Muscle layer of duodenum (tissue), 2 donors: ENCODE results near the gene UCHL3.
A peak's percentile ranks its signal among the peaks of the same experiment; 100 is the strongest.
"Not testable (repeated sequence)": the region's sequence is repeated elsewhere in the genome, so short reads cannot be mapped to it uniquely, and the experiment has no call there.

Experiments
- H3K27ac ChIP-seq: one replicate; pipeline ENCODE4 v1.7.0; 2013; ENCODE audit warnings: mild to moderate bottlenecking, low read length
- H3K27me3 ChIP-seq: one replicate; pipeline ENCODE4 v1.7.0; 2013; ENCODE audit warnings: low read depth, mild to moderate bottlenecking, control low read depth, low read length
- H3K36me3 ChIP-seq, 2 donors: one replicate each; pipeline ENCODE4 v1.7.0; 2013; ENCODE audit warnings: low read length in 2 of 2, control low read depth in 1 of 2, mild to moderate bottlenecking in 1 of 2; ENCODE audit not compliant: insufficient read depth in 2 of 2, control insufficient read depth in 1 of 2
- H3K4me1 ChIP-seq, 2 donors: one replicate each; pipeline ENCODE4 v1.7.0; 2013; ENCODE audit warnings: low read length in 2 of 2, mild to moderate bottlenecking in 2 of 2, control low read depth in 1 of 2, moderate library complexity in 1 of 2; ENCODE audit not compliant: insufficient read depth in 2 of 2, control insufficient read depth in 1 of 2
- H3K4me3 ChIP-seq, 2 donors: one replicate each; pipeline ENCODE4 v1.7.0; 2013; ENCODE audit warnings: low read length in 2 of 2, low read depth in 1 of 2, mild to moderate bottlenecking in 1 of 2
- H3K9me3 ChIP-seq, 2 donors: one replicate each; pipeline ENCODE4 v1.7.0; 2013; ENCODE audit warnings: low read length in 2 of 2, control low read depth in 1 of 2, mild to moderate bottlenecking in 1 of 2; ENCODE audit not compliant: control insufficient read depth in 1 of 2
- donor health status: healthy.

The UCHL3 gene

DNA sequence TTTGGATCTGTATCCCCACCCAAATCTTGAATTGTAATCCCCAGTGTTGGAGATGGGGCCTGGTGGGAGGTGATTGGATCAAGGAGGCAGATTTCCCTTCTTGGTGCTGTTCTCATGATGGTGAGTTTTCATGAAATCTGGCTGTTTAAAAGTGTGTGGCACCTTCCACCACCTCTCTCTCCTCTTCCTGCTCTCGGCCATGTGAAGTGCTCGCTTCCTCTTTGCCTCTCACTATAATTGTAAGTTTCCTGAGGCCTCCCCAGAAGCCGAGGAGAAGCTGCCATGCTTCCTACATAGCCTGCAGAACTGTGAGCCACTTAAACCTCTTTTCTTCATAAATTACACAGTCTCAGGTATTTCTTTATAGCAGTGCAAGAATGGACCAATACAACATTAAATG lies 27.6 kb upstream of the UCHL3 start:
- Histone ChIP-seq H3K4me3 (no peak overlapping the region), H3K27me3 (no peaks in the 10 kb centered on the region)

DNA sequence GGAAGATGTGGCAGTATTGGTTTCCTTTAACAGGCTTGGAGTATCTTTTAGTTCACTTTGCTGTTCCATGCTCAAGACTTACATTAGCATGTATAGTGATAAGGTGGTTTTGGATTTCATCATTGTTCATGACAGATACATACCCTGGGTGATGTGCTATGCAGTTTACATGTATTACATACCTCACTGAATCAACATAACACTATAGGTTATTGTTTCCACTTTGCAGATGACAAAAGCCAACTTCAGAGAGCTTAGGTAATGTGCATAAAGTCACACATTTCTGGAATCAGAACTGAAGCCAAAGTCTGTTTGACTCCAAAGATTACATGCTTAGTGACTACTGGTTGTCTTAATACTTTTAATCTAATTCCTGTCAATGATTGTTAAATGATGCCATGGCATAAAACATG lies 19.0 kb upstream of the UCHL3 start:
- Histone ChIP-seq H3K27ac (no peak overlapping the region), H3K4me3 (no peak overlapping the region), H3K27me3 (no peaks in the 10 kb centered on the region), H3K4me1 (peaks cover 0 to 5% of the 10 kb centered on the region in 2 donors), H3K36me3 (peaks cover 18 to 20% of the 10 kb centered on the region in 2 donors), H3K9me3 (no peaks in the 10 kb centered on the region)

More for the DNA sequence above, 27.6 kb upstream of the UCHL3 start:
- H3K4me1 ChIP-seq, result no peaks in the 10 kb centered on the region
- peaks cover 14 to 15% of the 10 kb centered on the region in 2 donors for H3K36me3 ChIP-seq
- H3K27ac ChIP-seq, result no peak overlapping the region
- H3K9me3 ChIP-seq, result no peaks in the 10 kb centered on the region

DNA sequence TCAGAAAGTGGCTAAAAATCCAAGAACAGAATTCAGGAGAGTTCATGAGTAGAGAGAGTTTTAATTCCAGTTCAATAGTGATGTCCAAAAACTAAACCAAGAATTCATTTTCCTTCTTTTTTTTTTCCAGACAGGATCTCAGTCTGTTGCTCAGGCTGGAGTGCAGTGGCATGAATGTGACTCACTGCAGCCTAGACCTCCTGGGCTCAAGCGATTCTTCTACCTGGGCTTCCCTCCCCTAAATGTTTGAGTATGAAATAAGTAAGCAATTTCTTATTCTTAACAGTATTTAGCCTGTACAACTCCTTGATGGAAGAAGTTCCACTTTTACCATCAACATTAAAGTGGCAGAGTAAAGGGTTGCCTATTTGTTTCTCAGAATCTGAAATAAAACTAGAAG lies 15.7 kb upstream of the UCHL3 start:
- Histone ChIP-seq H3K36me3 (peaks cover 5 to 8% of the 10 kb centered on the region in 2 donors), H3K27ac (no peak overlapping the region), H3K4me1 (peaks cover 12 to 13% of the 10 kb centered on the region in 2 donors), H3K4me3 (no peak overlapping the region), H3K27me3 (no peaks in the 10 kb centered on the region), H3K9me3 (no peaks in the 10 kb centered on the region)

DNA sequence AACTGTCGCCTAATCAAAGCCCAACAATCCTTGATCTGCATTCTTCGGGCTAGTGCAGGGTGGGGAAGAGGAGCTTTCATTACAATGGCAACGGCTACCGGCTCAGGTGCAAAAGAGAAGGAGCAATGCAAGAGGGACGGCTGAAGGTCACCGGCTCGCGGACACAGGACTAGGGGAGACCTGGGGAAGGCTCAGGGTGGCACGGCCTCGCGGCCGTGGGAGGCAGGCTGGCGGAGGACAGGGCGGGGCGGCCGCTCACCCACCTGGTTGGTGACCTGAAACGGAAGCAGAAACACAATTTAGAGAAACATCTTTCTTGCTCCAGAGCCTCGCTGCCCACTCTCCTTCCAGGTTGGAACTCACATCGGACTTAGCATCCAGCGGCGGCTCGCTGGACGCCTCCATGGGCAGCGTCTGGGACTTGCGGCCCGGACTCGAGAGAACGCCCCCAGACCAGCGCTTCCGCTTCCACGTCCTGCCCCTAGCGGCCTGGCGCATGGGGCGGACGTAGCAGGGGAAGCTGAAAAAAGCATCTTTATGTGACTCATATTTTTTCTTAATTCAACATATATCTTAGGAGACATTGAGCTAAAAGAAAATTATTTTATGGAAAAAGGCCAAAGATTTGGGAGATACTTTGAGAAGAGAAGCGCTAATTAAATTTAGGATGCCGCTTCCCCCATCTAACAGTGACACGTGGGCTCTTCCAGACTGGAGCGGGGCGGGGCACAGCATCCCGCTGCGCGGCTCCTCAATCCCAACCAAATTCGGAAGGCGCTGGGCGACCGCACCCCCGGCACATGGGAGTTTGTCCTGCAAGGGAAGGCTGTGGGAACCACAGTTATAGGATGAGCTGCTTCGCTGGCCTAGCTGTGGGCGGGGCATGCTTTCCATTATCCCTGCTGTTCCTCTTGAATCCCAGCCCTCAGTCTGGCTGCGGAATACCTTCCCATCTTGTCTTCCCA lies 11.9 kb upstream of the UCHL3 start, which contains the start of gene COMMD6:
TSS of gene COMMD6 (minus strand) at position 441 of the 965 bp plus-strand sequence. CDS start at position 405, 36 bp downstream.
- Histone ChIP-seq H3K27ac (peak within 1 kb of the TSS; percentile 79), H3K9me3 (no peaks in the 10 kb centered on the region), H3K27me3 (no peaks in the 10 kb centered on the region), H3K36me3 (peaks cover 0 to 8% of the 10 kb centered on the region in 2 donors), H3K4me1 (peaks cover 8 to 12% of the 10 kb centered on the region in 2 donors), H3K4me3 (peak within 1 kb of the TSS; percentile 97 to 100)

DNA sequence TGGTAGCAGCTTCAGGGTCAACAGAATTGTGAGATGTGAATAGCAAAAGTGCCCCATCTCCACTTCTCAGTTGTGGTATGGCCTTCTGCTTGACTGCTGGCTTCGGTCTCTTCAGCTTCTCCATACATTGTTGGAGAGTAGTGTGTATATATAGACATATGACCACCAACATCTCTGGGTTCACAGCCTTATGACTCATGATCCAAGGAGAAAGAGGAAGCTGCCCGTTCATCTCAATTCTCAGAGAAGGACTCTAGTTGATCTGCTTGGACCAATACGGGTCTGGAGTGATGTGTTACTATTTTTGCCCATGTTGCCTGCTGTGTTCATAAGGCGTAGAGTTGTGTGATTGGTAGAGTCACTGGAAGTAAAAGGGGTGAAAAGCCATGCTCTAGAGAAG lies 8.3 kb upstream of the UCHL3 start:
- Histone ChIP-seq H3K9me3 (no peaks in the 10 kb centered on the region), H3K27me3 (no peaks in the 10 kb centered on the region), H3K4me3 (no peak overlapping the region), H3K27ac (no peak overlapping the region), H3K36me3 (no peaks in the 10 kb centered on the region), H3K4me1 (peaks cover 5 to 9% of the 10 kb centered on the region in 2 donors)

DNA sequence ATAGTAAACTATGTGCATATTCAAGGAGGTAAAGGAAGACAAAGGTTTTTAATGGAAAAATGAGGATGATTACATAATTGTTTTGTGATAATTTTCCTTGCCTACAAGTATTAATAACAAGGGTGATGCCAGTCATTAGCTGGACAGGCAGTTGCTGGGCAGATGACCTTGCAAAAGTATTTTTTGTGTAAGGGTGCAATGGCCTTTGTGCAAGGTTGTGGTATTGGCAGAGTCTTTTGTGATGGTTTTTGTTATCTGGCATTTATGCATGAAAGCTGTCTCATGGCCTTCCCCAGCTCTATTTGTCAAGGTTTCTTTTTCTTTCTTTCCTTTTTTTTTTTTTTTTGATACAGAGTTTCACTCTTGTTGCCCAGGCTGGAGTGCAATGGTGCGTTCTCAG lies 7.6 kb upstream of the UCHL3 start:
- Histone ChIP-seq H3K4me1 (peaks cover 0 to 2% of the 10 kb centered on the region in 2 donors), H3K9me3 (no peaks in the 10 kb centered on the region), H3K36me3 (no peaks in the 10 kb centered on the region), H3K27ac (no peak overlapping the region), H3K27me3 (no peaks in the 10 kb centered on the region), H3K4me3 (no peak overlapping the region)

DNA sequence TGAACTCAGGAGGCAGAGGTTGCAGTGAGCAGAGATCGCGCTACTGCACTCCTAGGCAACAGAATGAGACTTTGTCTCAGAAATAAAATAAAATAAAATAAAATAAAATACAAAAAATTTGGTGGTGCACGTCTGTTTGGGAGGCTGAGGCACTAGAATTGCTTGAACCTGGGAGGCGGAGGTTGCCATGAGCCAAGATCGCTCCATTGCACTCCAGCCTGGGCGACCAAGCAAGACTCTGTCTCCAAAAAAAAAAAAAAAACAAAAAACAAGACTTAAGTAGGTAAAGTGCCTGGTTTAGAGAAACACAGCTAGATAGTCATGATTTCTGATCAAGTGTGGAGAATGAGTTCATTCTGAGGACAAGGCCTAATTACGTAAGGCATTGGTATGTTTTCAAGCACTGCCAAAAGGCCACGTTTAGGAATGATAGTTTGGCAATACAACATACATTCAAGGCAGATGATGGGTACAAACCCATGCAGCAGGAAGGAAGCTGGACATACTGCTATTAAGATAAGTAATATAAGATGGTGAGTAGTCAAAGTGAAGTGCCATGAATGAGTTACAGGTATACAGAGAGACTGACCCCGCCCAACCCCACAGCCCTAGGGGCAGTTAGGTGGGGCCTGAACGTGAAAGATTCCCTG lies 4.8 kb upstream of the UCHL3 start:
- H3K27ac ChIP-seq, result no peak overlapping the region

DNA sequence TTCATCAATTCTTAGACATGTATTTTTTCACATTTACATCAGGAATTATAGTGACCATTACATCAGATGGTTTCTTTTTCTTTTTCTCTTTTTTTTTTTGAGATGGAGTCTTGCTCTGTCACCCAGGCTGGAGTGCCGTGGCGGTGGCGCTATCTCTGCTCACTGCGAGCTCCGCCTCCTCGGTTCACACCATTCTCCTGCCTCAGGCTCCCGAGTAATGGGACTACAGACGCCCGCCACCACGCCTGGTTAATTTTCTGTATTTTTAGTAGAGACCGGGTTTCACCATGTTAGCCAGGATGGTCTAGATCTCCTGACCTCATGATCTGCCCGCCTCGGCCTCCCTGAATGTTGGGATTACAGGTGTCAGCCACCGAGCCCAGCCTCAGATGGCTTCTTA lies 4.2 kb upstream of the UCHL3 start:
- H3K4me1 ChIP-seq, H3K27ac ChIP-seq, H3K36me3 ChIP-seq, H3K27me3 ChIP-seq, H3K4me3 ChIP-seq, H3K9me3 ChIP-seq: not testable (repeated sequence)

More for the DNA sequence above, 4.8 kb upstream of the UCHL3 start:
- H3K36me3 ChIP-seq, result no peaks in the 10 kb centered on the region
- H3K4me3 ChIP-seq, result no peak overlapping the region
- H3K9me3 ChIP-seq, result no peaks in the 10 kb centered on the region
- no peaks in the 10 kb centered on the region for H3K4me1 ChIP-seq
- no peaks in the 10 kb centered on the region for H3K27me3 ChIP-seq

DNA sequence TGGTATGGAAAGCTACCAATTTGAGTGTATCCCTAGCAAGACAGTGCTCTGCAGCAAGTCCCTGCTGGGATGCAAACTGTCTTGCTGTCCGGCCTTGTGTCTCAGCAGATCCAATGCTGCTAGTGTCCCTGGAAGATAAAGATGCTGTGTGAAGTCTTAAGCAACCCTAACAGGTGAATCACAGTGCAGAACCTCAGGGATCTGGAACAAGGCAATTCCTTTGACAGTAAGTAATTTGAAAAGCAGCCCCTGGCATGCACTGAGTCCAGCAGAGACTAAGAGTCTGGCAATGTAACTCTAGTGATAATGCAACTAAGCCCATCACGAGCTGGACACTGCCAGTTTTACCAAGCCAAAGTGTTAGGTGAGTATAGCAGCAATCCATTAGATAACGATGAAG lies 1.7 kb upstream of the UCHL3 start:
- Histone ChIP-seq H3K4me3 (no peak overlapping the region), H3K27me3 (no peaks in the 10 kb centered on the region), H3K27ac (no peak overlapping the region)

DNA sequence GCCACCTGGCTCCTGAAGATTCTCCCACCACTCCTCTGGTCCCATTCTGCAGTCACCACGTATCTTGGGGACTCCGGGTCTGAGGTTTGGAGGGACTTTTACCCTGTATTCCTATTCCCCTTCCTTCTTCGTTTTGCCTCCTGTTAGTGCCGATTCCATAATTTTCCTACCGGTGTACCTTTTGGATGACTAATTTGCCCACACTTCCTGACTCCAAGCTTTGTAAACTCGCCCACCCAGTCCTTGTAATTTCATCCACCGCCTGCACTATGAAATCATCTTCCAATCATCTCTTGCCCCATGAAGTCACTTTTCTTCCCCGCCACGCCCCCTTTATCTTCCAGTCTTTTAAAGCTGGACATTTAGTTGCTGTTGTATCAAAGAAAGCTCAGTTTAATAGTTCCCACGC lies 572 bp downstream of the UCHL3 start:
- Histone ChIP-seq H3K4me3 (peak overlapping the region; percentile 94 to 95), H3K27me3 (no peaks in the 10 kb centered on the region), H3K27ac (peak overlapping the region; percentile 81), H3K4me1 (peaks cover 4 to 5% of the 10 kb centered on the region in 2 donors), H3K9me3 (no peaks in the 10 kb centered on the region), H3K36me3 (peaks cover 0 to 3% of the 10 kb centered on the region in 2 donors)

More for the DNA sequence above, 1.7 kb upstream of the UCHL3 start:
- Histone ChIP-seq H3K4me1 (peaks cover 4 to 5% of the 10 kb centered on the region in 2 donors), H3K9me3 (no peaks in the 10 kb centered on the region), H3K36me3 (no peaks in the 10 kb centered on the region)

DNA sequence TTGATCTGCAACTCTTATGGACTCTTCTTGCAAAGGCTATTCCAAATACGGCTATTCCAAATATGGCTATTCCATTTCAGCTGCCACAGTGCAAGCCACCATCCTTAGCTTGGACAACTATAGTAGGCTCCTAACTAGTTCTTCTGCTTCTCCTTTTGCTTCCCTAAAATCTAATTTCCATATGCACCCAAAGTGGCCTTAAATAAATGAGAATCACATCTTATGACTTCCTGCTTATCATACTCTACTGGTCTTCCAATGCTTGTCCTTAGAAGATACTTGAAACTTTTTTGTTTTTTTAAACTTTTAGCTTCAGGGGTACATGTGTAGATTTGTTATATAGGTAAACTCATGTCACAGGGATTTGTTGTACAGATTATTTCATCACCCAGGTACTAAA lies 4.9 kb downstream of the UCHL3 start:
- Histone ChIP-seq H3K27ac (no peak overlapping the region), H3K27me3 (no peaks in the 10 kb centered on the region), H3K9me3 (no peaks in the 10 kb centered on the region), H3K36me3 (peaks cover 0 to 4% of the 10 kb centered on the region in 2 donors), H3K4me1 (peaks cover 4 to 5% of the 10 kb centered on the region in 2 donors), H3K4me3 (no peak overlapping the region)
